HUES64 (cell line): ENCODE measurements around the gene NAP1L4.

Source experiments
- H3K27ac ChIP-seq: 2 replicates; pipeline ENCODE4 v1.7.0; 2013; ENCODE audit warnings: low read depth, low read length, inconsistent platforms
- H3K27me3 ChIP-seq: 2 replicates; pipeline ENCODE4 v1.6.1; 2013; ENCODE audit warnings: mild to moderate bottlenecking, low read length; ENCODE audit not compliant: insufficient read depth
- H3K36me3 ChIP-seq: 2 replicates; pipeline ENCODE4 v1.6.1; 2013; ENCODE audit warnings: mild to moderate bottlenecking, low read length; ENCODE audit not compliant: insufficient read depth
- H3K4me1 ChIP-seq: 2 replicates; pipeline ENCODE4 v1.6.1; 2013; ENCODE audit warnings: mild to moderate bottlenecking, low read length, moderate library complexity; ENCODE audit not compliant: insufficient read depth
- H3K4me3 ChIP-seq: 2 replicates; pipeline ENCODE4 v1.5.1; 2013; ENCODE audit warnings: mild to moderate bottlenecking, low read length, moderate library complexity
- H3K9ac ChIP-seq: 2 replicates; pipeline ENCODE4 v1.6.1; 2013; ENCODE audit warnings: mild to moderate bottlenecking, low read depth, low read length
- H3K9me3 ChIP-seq: 2 replicates; pipeline ENCODE4 v1.6.1; 2013; ENCODE audit warnings: low read depth, low read length; ENCODE audit not compliant: insufficient read depth
- WGBS: fragments of 150-250, 120-280 bp; methylation state at CpG from one replicate; pipeline ENCODE4 v1.1.7; 2013; ENCODE audit warnings: missing lambda C conversion rate; 5-methylcytosine and 5-hydroxymethylcytosine counted together

NAP1L4 gene

GRCh38 chr11:3010004-3010403 lies 17.9 kb upstream of the NAP1L4 start:
- Histone ChIP-seq H3K9me3 (no peaks in the 10 kb centered on the region), H3K9ac (no peak overlapping the region), H3K27me3 (no peaks in the 10 kb centered on the region), H3K27ac (no peak overlapping the region), H3K4me1 (no peaks in the 10 kb centered on the region), H3K4me3 (no peak overlapping the region), H3K36me3 (peaks cover 80% of the 10 kb centered on the region)
- 96% methylated on average over 13 of the region's 13 CpGs for WGBS

- H3K4me1 ChIP-seq = no peaks in the 10 kb centered on the region
- no peak overlapping the region for H3K4me3 ChIP-seq
- H3K9ac ChIP-seq = no peak overlapping the region
- H3K9me3 ChIP-seq = no peaks in the 10 kb centered on the region
- H3K27me3 ChIP-seq = no peaks in the 10 kb centered on the region
- H3K36me3 ChIP-seq = peaks cover 78% of the 10 kb centered on the region
- WGBS = 73% methylated on average over 5 of the region's 5 CpGs
- no peak overlapping the region for H3K27ac ChIP-seq
These were observed 17.4 kb upstream of the NAP1L4 start for GRCh38 chr11:3009481-3009880.

GRCh38 chr11:3008746-3009336 lies 16.7 kb upstream of the NAP1L4 start:
- no peak overlapping the region for H3K9ac ChIP-seq
- H3K36me3 ChIP-seq = peaks cover 78% of the 10 kb centered on the region
- no peaks in the 10 kb centered on the region for H3K9me3 ChIP-seq
- no peak overlapping the region for H3K4me3 ChIP-seq
- H3K27me3 ChIP-seq = no peaks in the 10 kb centered on the region
- no peak overlapping the region for H3K27ac ChIP-seq
- 96% methylated on average over 9 of the region's 9 CpGs for WGBS
- no peaks in the 10 kb centered on the region for H3K4me1 ChIP-seq

- no peak overlapping the region for H3K9ac ChIP-seq
- peaks cover 87% of the 10 kb centered on the region for H3K36me3 ChIP-seq
- no peaks in the 10 kb centered on the region for H3K4me1 ChIP-seq
- no peaks in the 10 kb centered on the region for H3K9me3 ChIP-seq
- no peaks in the 10 kb centered on the region for H3K27me3 ChIP-seq
- H3K4me3 ChIP-seq = no peak overlapping the region
- H3K27ac ChIP-seq = no peak overlapping the region
- 94% methylated on average over 20 of the region's 20 CpGs for WGBS
These were observed 15.4 kb upstream of the NAP1L4 start for GRCh38 chr11:3007404-3008010.

GRCh38 chr11:3006505-3007260 lies 14.6 kb upstream of the NAP1L4 start:
- no peaks in the 10 kb centered on the region for H3K9me3 ChIP-seq
- no peak overlapping the region for H3K27ac ChIP-seq
- H3K9ac ChIP-seq = no peak overlapping the region
- H3K4me3 ChIP-seq = no peak overlapping the region
- H3K4me1 ChIP-seq = no peaks in the 10 kb centered on the region
- no peaks in the 10 kb centered on the region for H3K27me3 ChIP-seq
- H3K36me3 ChIP-seq = peaks cover 87% of the 10 kb centered on the region
- 93% methylated on average over 21 of the region's 21 CpGs for WGBS

GRCh38 chr11:3004481-3004880 lies 12.4 kb upstream of the NAP1L4 start:
- Histone ChIP-seq H3K4me3 (no peak overlapping the region), H3K4me1 (no peaks in the 10 kb centered on the region), H3K27ac (no peak overlapping the region), H3K27me3 (no peaks in the 10 kb centered on the region), H3K36me3 (peaks cover 87% of the 10 kb centered on the region), H3K9ac (no peak overlapping the region), H3K9me3 (no peaks in the 10 kb centered on the region)
- 95% methylated on average over 10 of the region's 10 CpGs for WGBS

- Histone ChIP-seq H3K9me3 (no peaks in the 10 kb centered on the region), H3K9ac (no peak overlapping the region), H3K36me3 (peaks cover 78% of the 10 kb centered on the region), H3K27ac (no peak overlapping the region), H3K27me3 (no peaks in the 10 kb centered on the region), H3K4me3 (no peak overlapping the region), H3K4me1 (no peaks in the 10 kb centered on the region)
- 95% methylated on average over 12 of the region's 12 CpGs for WGBS
These were observed 11.5 kb upstream of the NAP1L4 start for GRCh38 chr11:3003396-3004231.

- H3K36me3 ChIP-seq = peaks cover 74% of the 10 kb centered on the region
- H3K9me3 ChIP-seq = no peaks in the 10 kb centered on the region
- H3K27ac ChIP-seq = no peak overlapping the region
- 95% methylated on average over 8 of the region's 8 CpGs for WGBS
- no peak overlapping the region for H3K4me3 ChIP-seq
- H3K4me1 ChIP-seq = no peaks in the 10 kb centered on the region
- no peak overlapping the region for H3K9ac ChIP-seq
- no peaks in the 10 kb centered on the region for H3K27me3 ChIP-seq
These were observed 10.7 kb upstream of the NAP1L4 start for GRCh38 chr11:3002871-3003270.

- H3K36me3 ChIP-seq = peaks cover 70% of the 10 kb centered on the region
- H3K4me3 ChIP-seq = no peak overlapping the region
- H3K27me3 ChIP-seq = no peaks in the 10 kb centered on the region
- H3K4me1 ChIP-seq = no peaks in the 10 kb centered on the region
- H3K9me3 ChIP-seq = no peaks in the 10 kb centered on the region
- no peak overlapping the region for H3K27ac ChIP-seq
- 96% methylated on average over 8 of the region's 8 CpGs for WGBS
- H3K9ac ChIP-seq = no peak overlapping the region
These were observed 10.3 kb upstream of the NAP1L4 start for GRCh38 chr11:3002351-3002861.

GRCh38 chr11:3001496-3001895 lies 9.4 kb upstream of the NAP1L4 start:
- WGBS = 96% methylated on average over 6 of the region's 6 CpGs
- Histone ChIP-seq H3K27ac (no peak overlapping the region), H3K36me3 (peaks cover 65% of the 10 kb centered on the region)

More at GRCh38 chr11:3001496-3001895, 9.4 kb upstream of the NAP1L4 start:
- Histone ChIP-seq H3K4me3 (no peak overlapping the region), H3K4me1 (no peaks in the 10 kb centered on the region), H3K9me3 (no peaks in the 10 kb centered on the region), H3K9ac (no peak overlapping the region), H3K27me3 (no peaks in the 10 kb centered on the region)
